Measurements from ENCODE around the gene PSORS1C1. TPM values are rescaled to one million over a fixed set of nuclear protein-coding genes. Genes with fewer than 3 reads are reported as not detected.

Gene PSORS1C1
- polyA plus RNA-seq, 1 of the 3 experiments (the other 2 are of a cell fraction) = 3.1 TPM

DNA sequence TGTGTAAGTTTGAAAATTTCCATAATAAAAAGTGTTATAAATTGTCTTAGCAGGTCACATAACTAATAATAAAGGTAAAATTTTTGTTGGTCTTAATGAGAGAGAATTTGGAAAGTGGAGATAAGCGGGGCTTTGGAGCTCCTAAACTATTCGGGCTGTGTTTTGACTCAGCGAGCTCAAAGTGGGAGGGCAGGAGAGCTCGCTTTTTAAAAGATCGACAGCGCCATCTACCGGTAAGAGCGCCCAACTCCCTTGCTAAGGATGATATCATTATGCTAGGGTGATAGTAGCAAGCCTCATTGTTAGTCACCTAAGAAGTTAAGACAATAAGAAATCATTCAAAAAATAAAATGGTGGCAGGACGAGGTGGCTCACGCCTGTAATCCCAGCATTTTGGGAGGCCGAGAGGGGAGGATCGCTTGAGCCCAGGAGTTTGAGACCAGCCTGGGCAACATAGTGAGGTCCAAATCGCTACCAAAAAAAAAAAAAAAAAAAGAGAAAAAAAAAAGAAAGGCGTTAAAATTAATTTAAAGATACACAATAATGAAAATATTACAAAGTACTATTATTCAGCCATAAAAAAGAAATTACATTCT, 27.0 kb upstream of the PSORS1C1 start:
- Histone ChIP-seq H3K4me1 (ENCODE audit: control insufficient read depth in 1 of 2, insufficient read depth in 2 of 2, low read depth in 1 of 2, low read length in 1 of 2) (peaks cover 3 to 11% of the 10 kb centered on the region in 2 experiments; a peak in 2 of 4 replicates), H3K27ac (ENCODE audit: low read depth in 2 of 2, low read length in 1 of 2) (peak overlapping the region in 1 of 2 experiments; percentile 94; a peak in 3 of 4 replicates), H2AFZ (ENCODE audit: low read depth) (peak overlapping the region; percentile 5; the same call in 1 of the 2 replicates), H3K27me3 (ENCODE audit: insufficient read depth) (no peaks in the 10 kb centered on the region), H3K4me2 (peak overlapping the region; percentile 68), H3K9me3 (no peaks in the 10 kb centered on the region), H3K36me3 (replicated peaks in 1 of 2; ENCODE audit: control insufficient read depth in 1 of 2, insufficient read depth in 2 of 2, low read length in 1 of 2) (no peaks in the 10 kb centered on the region), H4K20me1 (ENCODE audit: insufficient read depth) (no peaks in the 10 kb centered on the region), H3K9me2 (no peaks in the 10 kb centered on the region), H3K4me3 (ENCODE audit: low read depth in 2 of 2, low read length in 1 of 2) (peak overlapping the region in 1 of 2 experiments; percentile 47; a peak in 3 of 4 replicates), H3K79me2 (ENCODE audit: insufficient read depth) (no peaks in the 10 kb centered on the region), H3F3A (replicated peaks; ENCODE audit: insufficient read depth) (peaks cover 24% of the 10 kb centered on the region), H3K9ac (peak overlapping the region; percentile 65; the same call in 1 of the 2 replicates)
- TF ChIP-seq RFX5 (IDR thresholded peaks at IDR 0.05; ENCODE audit: low read length) = no peak
- no peak for TF ChIP-seq FOXM1 (IDR thresholded peaks at IDR 0.05; ENCODE audit: low read depth)
- TF ChIP-seq, protein P1, sequence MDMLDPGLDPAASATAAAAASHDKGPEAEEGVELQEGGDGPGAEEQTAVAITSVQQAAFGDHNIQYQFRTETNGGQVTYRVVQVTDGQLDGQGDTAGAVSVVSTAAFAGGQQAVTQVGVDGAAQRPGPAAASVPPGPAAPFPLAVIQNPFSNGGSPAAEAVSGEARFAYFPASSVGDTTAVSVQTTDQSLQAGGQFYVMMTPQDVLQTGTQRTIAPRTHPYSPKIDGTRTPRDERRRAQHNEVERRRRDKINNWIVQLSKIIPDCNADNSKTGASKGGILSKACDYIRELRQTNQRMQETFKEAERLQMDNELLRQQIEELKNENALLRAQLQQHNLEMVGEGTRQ (IDR thresholded peaks at IDR 0.05; ENCODE audit: borderline replicate concordance, low read depth, low read length) = no peak
- TF ChIP-seq FOSL2 (IDR thresholded peaks at IDR 0.05; ENCODE audit: borderline replicate concordance, low read depth) = no peak
- no peak for TF ChIP-seq JUND (IDR thresholded peaks at IDR 0.05)
- no peak for TF ChIP-seq FOXJ3 (CRISPR knock-in tag; IDR thresholded peaks at IDR 0.05)
- peak; percentile 86 for TF ChIP-seq RAD21 (IDR thresholded peaks at IDR 0.05; ENCODE audit: low read length)
- no peak for TF ChIP-seq GATA2 (CRISPR knock-in tag; IDR thresholded peaks at IDR 0.05)
- TF ChIP-seq YY1 (IDR thresholded peaks at IDR 0.05; ENCODE audit: low read depth) = no peak
- TF ChIP-seq, protein P2, sequence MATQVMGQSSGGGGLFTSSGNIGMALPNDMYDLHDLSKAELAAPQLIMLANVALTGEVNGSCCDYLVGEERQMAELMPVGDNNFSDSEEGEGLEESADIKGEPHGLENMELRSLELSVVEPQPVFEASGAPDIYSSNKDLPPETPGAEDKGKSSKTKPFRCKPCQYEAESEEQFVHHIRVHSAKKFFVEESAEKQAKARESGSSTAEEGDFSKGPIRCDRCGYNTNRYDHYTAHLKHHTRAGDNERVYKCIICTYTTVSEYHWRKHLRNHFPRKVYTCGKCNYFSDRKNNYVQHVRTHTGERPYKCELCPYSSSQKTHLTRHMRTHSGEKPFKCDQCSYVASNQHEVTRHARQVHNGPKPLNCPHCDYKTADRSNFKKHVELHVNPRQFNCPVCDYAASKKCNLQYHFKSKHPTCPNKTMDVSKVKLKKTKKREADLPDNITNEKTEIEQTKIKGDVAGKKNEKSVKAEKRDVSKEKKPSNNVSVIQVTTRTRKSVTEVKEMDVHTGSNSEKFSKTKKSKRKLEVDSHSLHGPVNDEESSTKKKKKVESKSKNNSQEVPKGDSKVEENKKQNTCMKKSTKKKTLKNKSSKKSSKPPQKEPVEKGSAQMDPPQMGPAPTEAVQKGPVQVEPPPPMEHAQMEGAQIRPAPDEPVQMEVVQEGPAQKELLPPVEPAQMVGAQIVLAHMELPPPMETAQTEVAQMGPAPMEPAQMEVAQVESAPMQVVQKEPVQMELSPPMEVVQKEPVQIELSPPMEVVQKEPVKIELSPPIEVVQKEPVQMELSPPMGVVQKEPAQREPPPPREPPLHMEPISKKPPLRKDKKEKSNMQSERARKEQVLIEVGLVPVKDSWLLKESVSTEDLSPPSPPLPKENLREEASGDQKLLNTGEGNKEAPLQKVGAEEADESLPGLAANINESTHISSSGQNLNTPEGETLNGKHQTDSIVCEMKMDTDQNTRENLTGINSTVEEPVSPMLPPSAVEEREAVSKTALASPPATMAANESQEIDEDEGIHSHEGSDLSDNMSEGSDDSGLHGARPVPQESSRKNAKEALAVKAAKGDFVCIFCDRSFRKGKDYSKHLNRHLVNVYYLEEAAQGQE (IDR thresholded peaks at IDR 0.05; ENCODE audit: low read depth, low read length) = no peak
- no peak for TF ChIP-seq RCOR1 (IDR thresholded peaks at IDR 0.05; ENCODE audit: low read length)
- TF ChIP-seq SMC3 (IDR thresholded peaks at IDR 0.05; ENCODE audit: low read depth, low read length) = peak; percentile 60
- TF ChIP-seq, protein P3, sequence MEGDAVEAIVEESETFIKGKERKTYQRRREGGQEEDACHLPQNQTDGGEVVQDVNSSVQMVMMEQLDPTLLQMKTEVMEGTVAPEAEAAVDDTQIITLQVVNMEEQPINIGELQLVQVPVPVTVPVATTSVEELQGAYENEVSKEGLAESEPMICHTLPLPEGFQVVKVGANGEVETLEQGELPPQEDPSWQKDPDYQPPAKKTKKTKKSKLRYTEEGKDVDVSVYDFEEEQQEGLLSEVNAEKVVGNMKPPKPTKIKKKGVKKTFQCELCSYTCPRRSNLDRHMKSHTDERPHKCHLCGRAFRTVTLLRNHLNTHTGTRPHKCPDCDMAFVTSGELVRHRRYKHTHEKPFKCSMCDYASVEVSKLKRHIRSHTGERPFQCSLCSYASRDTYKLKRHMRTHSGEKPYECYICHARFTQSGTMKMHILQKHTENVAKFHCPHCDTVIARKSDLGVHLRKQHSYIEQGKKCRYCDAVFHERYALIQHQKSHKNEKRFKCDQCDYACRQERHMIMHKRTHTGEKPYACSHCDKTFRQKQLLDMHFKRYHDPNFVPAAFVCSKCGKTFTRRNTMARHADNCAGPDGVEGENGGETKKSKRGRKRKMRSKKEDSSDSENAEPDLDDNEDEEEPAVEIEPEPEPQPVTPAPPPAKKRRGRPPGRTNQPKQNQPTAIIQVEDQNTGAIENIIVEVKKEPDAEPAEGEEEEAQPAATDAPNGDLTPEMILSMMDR (IDR thresholded peaks at IDR 0.05) = peak; percentile 92
- no peak for TF ChIP-seq GABPA (IDR thresholded peaks at IDR 0.05; ENCODE audit: low read depth)
- peak; percentile 80 for DNase-seq
- POLR2A ChIA-PET = interaction anchor here (0.7 kb wide), 1 partner anchor 172 kb away, joined by 4 read pairs; no protein-coding TSS in a partner anchor
- 8% methylated on average over 14 of the region's 14 CpGs for WGBS (ENCODE audit: low lambda C conversion rate)
- CTCF ChIA-PET = interaction anchor here (0.5 to 5.0 kb wide), 63 partner anchors 7 to 606 kb away, joined by 3 to 43 read pairs (median 4); partner anchors contain the start of genes C6orf15, DDR1, TCF19 and VARS2
